OCI-LY1 (cell line): Measurements from ENCODE around the gene SPACA1.

Source experiments
- H2AFZ ChIP-seq: fragments of 200-600 bp; sonication (generic), shearing (Covaris generic); 2 replicates; pipeline ENCODE4 v1.6.0; 2014; ENCODE audit warnings: antibody characterized with exemption, mild to moderate bottlenecking, low read length
- H3F3A ChIP-seq: fragments of 200-600 bp; sonication (generic), shearing (Covaris generic); 2 replicates; pipeline ENCODE4 v1.6.0; 2014; ENCODE audit warnings: mild to moderate bottlenecking, antibody characterized with exemption, low read length, moderate library complexity; ENCODE audit not compliant: insufficient read depth
- H3K27ac ChIP-seq: fragments of 200-600 bp; sonication (generic); 2 replicates; pipeline ENCODE4 v1.5.1; 2014; ENCODE audit warnings: low read length, mixed run types, mild to moderate bottlenecking, low read depth; ENCODE audit not compliant: poor library complexity, severe bottlenecking
- H3K27me3 ChIP-seq: fragments of 200-600 bp; sonication (generic); 2 replicates; pipeline ENCODE4 v1.6.0; 2014; ENCODE audit warnings: antibody characterized with exemption, mild to moderate bottlenecking, low read length, moderate library complexity; ENCODE audit not compliant: insufficient read depth
- H3K36me3 ChIP-seq: fragments of 200-600 bp; sonication (generic); 2 replicates; pipeline ENCODE4 v1.6.1; 2014; ENCODE audit warnings: mild to moderate bottlenecking, antibody characterized with exemption, low read length, moderate library complexity, mixed read lengths; ENCODE audit not compliant: insufficient read depth
- H3K4me1 ChIP-seq: fragments of 200-600 bp; sonication (generic); 2 replicates; pipeline ENCODE4 v1.5.1; 2014; ENCODE audit warnings: mild to moderate bottlenecking, low read length, moderate library complexity; ENCODE audit not compliant: insufficient read depth, severe bottlenecking
- H3K4me2 ChIP-seq: fragments of 200-600 bp; sonication (generic), shearing (Covaris generic); 2 replicates; pipeline ENCODE4 v1.6.1; 2014; ENCODE audit warnings: low read length
- H3K4me3 ChIP-seq: fragments of 200-600 bp; sonication (generic); 2 replicates; pipeline ENCODE4 v1.5.1; 2014; ENCODE audit warnings: low read length, low read depth, mild to moderate bottlenecking, mixed read lengths; ENCODE audit not compliant: poor library complexity, severe bottlenecking
- H3K79me2 ChIP-seq: fragments of 200-600 bp; shearing (Covaris generic); 2 replicates; pipeline ENCODE4 v1.6.1; 2016; ENCODE audit warnings: mixed run types, low read length, mixed read lengths; ENCODE audit not compliant: insufficient read depth
- H3K9ac ChIP-seq: fragments of 200-600 bp; sonication (generic), shearing (Covaris generic); 2 replicates; pipeline ENCODE4 v1.6.1; 2014; ENCODE audit warnings: mild to moderate bottlenecking, low read length, mixed read lengths
- H3K9me2 ChIP-seq: fragments of 200-600 bp; sonication (generic), shearing (Covaris generic); 2 replicates; pipeline ENCODE4 v1.6.1; 2014; ENCODE audit warnings: low read depth, mild to moderate bottlenecking, low read length, mixed read lengths
- H3K9me3 ChIP-seq: fragments of 200-600 bp; shearing (Covaris generic); 2 replicates; pipeline ENCODE4 v1.6.1; 2014; ENCODE audit warnings: low read length, mixed read lengths
- H4K20me1 ChIP-seq: fragments of 200-600 bp; sonication (generic), shearing (Covaris generic); 2 replicates; pipeline ENCODE4 v1.6.0; 2016; ENCODE audit warnings: mild to moderate bottlenecking, low read length; ENCODE audit not compliant: insufficient read depth
- CTCF ChIP-seq: fragments of 200-600 bp; sonication (generic), shearing (Covaris generic); IDR thresholded peaks from 2 replicates; pipeline ENCODE4 v1.5.1; 2017; ENCODE audit warnings: mild to moderate bottlenecking, antibody characterized with exemption, low read length, moderate library complexity, mixed read lengths
- EZH2 ChIP-seq: fragments of 200-600 bp; sonication (generic), shearing (Covaris generic); IDR thresholded peaks from 2 replicates; pipeline ENCODE4 v1.8.0; 2017; ENCODE audit warnings: borderline replicate concordance, mixed run types, mild to moderate bottlenecking, antibody characterized with exemption, low read length, moderate library complexity, mixed read lengths

SPACA1 gene

GRCh38 chr6:88006557-88006956, 41.1 kb upstream of the SPACA1 start:
- H3K27ac ChIP-seq: no peak overlapping the region
- no peak overlapping the region for H3K4me2 ChIP-seq
- no peak overlapping the region for H3K9ac ChIP-seq
- no peaks in the 10 kb centered on the region for H3F3A ChIP-seq
- no peaks in the 10 kb centered on the region for H3K9me3 ChIP-seq
- TF ChIP-seq CTCF (no peak), EZH2 (no peak)
- no peaks in the 10 kb centered on the region for H3K27me3 ChIP-seq
- no peaks in the 10 kb centered on the region for H4K20me1 ChIP-seq
- no peaks in the 10 kb centered on the region for H3K9me2 ChIP-seq
- H3K79me2 ChIP-seq: no peaks in the 10 kb centered on the region
- no peaks in the 10 kb centered on the region for H3K36me3 ChIP-seq
- H2AFZ ChIP-seq: no peak overlapping the region
- H3K4me1 ChIP-seq: no peaks in the 10 kb centered on the region
- H3K4me3 ChIP-seq: no peak overlapping the region

GRCh38 chr6:88008411-88008810, 39.2 kb upstream of the SPACA1 start:
- Histone ChIP-seq H3K79me2 (no peaks in the 10 kb centered on the region), H3K27ac (no peak overlapping the region), H2AFZ (no peak overlapping the region), H3K4me2 (no peak overlapping the region), H4K20me1 (no peaks in the 10 kb centered on the region), H3K4me3 (no peak overlapping the region), H3K36me3 (no peaks in the 10 kb centered on the region), H3K4me1 (peaks cover 11% of the 10 kb centered on the region), H3K27me3 (no peaks in the 10 kb centered on the region), H3F3A (no peaks in the 10 kb centered on the region), H3K9me3 (no peaks in the 10 kb centered on the region), H3K9ac (no peak overlapping the region), H3K9me2 (no peaks in the 10 kb centered on the region)
- no peak for TF ChIP-seq EZH2
- no peak for TF ChIP-seq CTCF

GRCh38 chr6:88008831-88009231, 38.8 kb upstream of the SPACA1 start:
- no peak overlapping the region for H3K4me3 ChIP-seq
- TF ChIP-seq CTCF (no peak), EZH2 (no peak)
- no peaks in the 10 kb centered on the region for H3K9me3 ChIP-seq
- H3K9ac ChIP-seq: no peak overlapping the region
- no peaks in the 10 kb centered on the region for H3K27me3 ChIP-seq
- no peak overlapping the region for H3K27ac ChIP-seq
- H3F3A ChIP-seq: no peaks in the 10 kb centered on the region
- H2AFZ ChIP-seq: no peak overlapping the region
- H4K20me1 ChIP-seq: no peaks in the 10 kb centered on the region
- no peaks in the 10 kb centered on the region for H3K36me3 ChIP-seq
- H3K79me2 ChIP-seq: no peaks in the 10 kb centered on the region
- H3K9me2 ChIP-seq: no peaks in the 10 kb centered on the region
- peaks cover 13% of the 10 kb centered on the region for H3K4me1 ChIP-seq
- no peak overlapping the region for H3K4me2 ChIP-seq
